CD14-positive monocyte (primary cell): ENCODE data around the gene RCAN3. TPM values are rescaled to one million over a fixed set of nuclear protein-coding genes. Genes with fewer than 3 reads are reported as not detected.

Source experiments
- DNase-seq, 3 donors: peaks; one replicate each; pipeline ENCODE4 v3.0.0-alpha.2; 2011 to 2022
- H2AFZ ChIP-seq: 2 replicates; pipeline ENCODE4 v1.6.0; 2012; ENCODE audit warnings: mild to moderate bottlenecking, low read depth, low read length, inconsistent platforms; ENCODE audit not compliant: insufficient read depth, poor library complexity, severe bottlenecking
- H3K27ac ChIP-seq, 2 donors: 1 replicate in 1 of 2; 2 replicates in 1 of 2; pipeline ENCODE4 v1.5.1; 2012 to 2013; ENCODE audit warnings: low read length in 2 of 2, control low read depth in 1 of 2, inconsistent platforms in 1 of 2, low read depth in 1 of 2, mild to moderate bottlenecking in 1 of 2
- H3K27me3 ChIP-seq, 2 donors: one replicate each; pipeline versions ENCODE4 v1.6.0 to v1.6.1; 2011 to 2013; ENCODE audit warnings: low read length in 2 of 2; ENCODE audit not compliant: control insufficient read depth in 2 of 2, insufficient read depth in 2 of 2
- H3K36me3 ChIP-seq, 2 donors: replicated peaks in 1 of 2; 1 replicate in 1 of 2; 2 replicates in 1 of 2; pipeline versions ENCODE4 v1.5.1 to v1.6.1; 2012 to 2013; ENCODE audit warnings: low read length in 2 of 2, control low read depth in 1 of 2, inconsistent platforms in 1 of 2, mild to moderate bottlenecking in 1 of 2; ENCODE audit not compliant: insufficient read depth in 2 of 2, control insufficient read depth in 1 of 2
- H3K4me1 ChIP-seq, 2 donors: 1 replicate in 1 of 2; 2 replicates in 1 of 2; pipeline versions ENCODE4 v1.5.1 to v1.6.1; 2012 to 2013; ENCODE audit warnings: low read length in 2 of 2, control low read depth in 1 of 2, inconsistent platforms in 1 of 2, mild to moderate bottlenecking in 1 of 2, moderate library complexity in 1 of 2; ENCODE audit not compliant: insufficient read depth in 2 of 2, control insufficient read depth in 1 of 2
- H3K4me2 ChIP-seq: replicated peaks from 2 replicates; pipeline ENCODE3; 2012; ENCODE audit warnings: low read length, moderate library complexity, mild to moderate bottlenecking; ENCODE audit not compliant: poor library complexity, severe bottlenecking; ENCODE audit errors: extremely low read depth
- H3K4me3 ChIP-seq, 3 experiments: fragments of 200-600 bp in 1 of 3; sonication (generic) in 1 of 3; replicated peaks in 1 of 3; 1 replicate in 2 of 3; 2 replicates in 1 of 3; pipeline ENCODE4 v1.5.1; 2011 to 2013; ENCODE audit warnings: low read length in 3 of 3, mild to moderate bottlenecking in 3 of 3, control low read depth in 2 of 3, low read depth in 2 of 3, inconsistent platforms in 1 of 3, moderate library complexity in 1 of 3
- H3K79me2 ChIP-seq: 2 replicates; pipeline ENCODE4 v1.6.0; 2012; ENCODE audit warnings: mild to moderate bottlenecking, control low read depth, inconsistent platforms, low read length, moderate library complexity; ENCODE audit not compliant: insufficient read depth
- H3K9ac ChIP-seq: 2 replicates; pipeline ENCODE4 v1.6.0; 2017; ENCODE audit warnings: low read length, mild to moderate bottlenecking; ENCODE audit not compliant: insufficient read depth, poor library complexity, severe bottlenecking
- H3K9me3 ChIP-seq, 2 donors: replicated peaks in 1 of 2; 1 replicate in 1 of 2; 2 replicates in 1 of 2; pipeline versions ENCODE4 v1.5.1 to v1.6.1; 2012 to 2013; ENCODE audit warnings: low read length in 2 of 2, control low read depth in 1 of 2; ENCODE audit not compliant: control insufficient read depth in 1 of 2, insufficient read depth in 1 of 2
- H4K20me1 ChIP-seq: 2 replicates; pipeline ENCODE4 v1.6.0; 2012; ENCODE audit warnings: mild to moderate bottlenecking, low read length, control low read depth, moderate library complexity; ENCODE audit not compliant: insufficient read depth
- H3K27ac Mint-ChIP-seq, 7 donors: one replicate each; pipeline ENCODE4 v1.8.0; 2020; ENCODE audit warnings: mild to moderate bottlenecking in 7 of 7, mixed read lengths in 7 of 7, moderate library complexity in 6 of 7, inconsistent platforms in 2 of 7
- H3K27me3 Mint-ChIP-seq, 3 donors: one replicate each; pipeline ENCODE4 v1.8.0; 2021 to 2022; ENCODE audit warnings: low read depth in 3 of 3, mild to moderate bottlenecking in 3 of 3, mixed read lengths in 3 of 3, moderate library complexity in 3 of 3, inconsistent platforms in 1 of 3
- H3K36me3 Mint-ChIP-seq, 2 donors: one replicate each; pipeline ENCODE4 v1.8.0; 2020; ENCODE audit warnings: mixed read lengths in 2 of 2, inconsistent platforms in 1 of 2, mild to moderate bottlenecking in 1 of 2
- H3K4me1 Mint-ChIP-seq: one replicate; pipeline ENCODE4 v1.8.0; 2020; ENCODE audit warnings: mild to moderate bottlenecking, mixed read lengths
- H3K4me3 Mint-ChIP-seq, 2 donors: one replicate each; pipeline ENCODE4 v1.8.0; 2020; ENCODE audit warnings: mild to moderate bottlenecking in 2 of 2, mixed read lengths in 2 of 2, moderate library complexity in 1 of 2
- H3K9me3 Mint-ChIP-seq, 7 donors: one replicate each; pipeline ENCODE4 v1.8.0; 2020 to 2022; ENCODE audit warnings: mixed read lengths in 7 of 7, mild to moderate bottlenecking in 6 of 7, moderate library complexity in 6 of 7, inconsistent platforms in 2 of 7
- CTCF ChIP-seq: fragments of 200-600 bp; IDR thresholded peaks from one replicate; pipeline ENCODE4 v1.8.0; 2022; ENCODE audit warnings: antibody characterized with exemption, mild to moderate bottlenecking
- WGBS: methylation state at CpG from one replicate; pipeline ENCODE4 v1.1.5; 2013; ENCODE audit warnings: missing lambda C conversion rate; ENCODE audit not compliant: insufficient coverage; 5-methylcytosine and 5-hydroxymethylcytosine counted together
- intact Hi-C, 2 donors: fragments of 100-400 bp; cut with micrococcal nuclease; formaldehyde crosslinking; loops; one replicate each; pipeline versions ENCODE4 v1.15.0 to v1.15.1; 2023
- polyA plus RNA-seq, 3 donors: library from polyadenylated mRNA; depleted of rRNA in 1 of 3; unstranded in 2 of 3; stranded (reverse) in 1 of 3; fragments of 300-500 nt in 2 of 3; fragments of >200 nt in 1 of 3; fragmentation: Illumina TruSeq in 2 of 3; gene quantifications; 1 replicate in 2 of 3; 2 replicates in 1 of 3; pipeline ENCODE4 v1.2.3, GENCODE V29; 2012 to 2021

Gene RCAN3
- polyA plus RNA-seq, 3 donors: 7.1 to 9.1 (median 8.8) TPM

GRCh38 chr1:24564695-24565094 is 62.1 kb downstream of the RCAN3 start:
- DNase-seq: no peak
- H3K27ac Mint-ChIP-seq: no peak overlapping the region

GRCh38 chr1:24566236-24566867 is 63.7 kb downstream of the RCAN3 start:
- Histone ChIP-seq H3K36me3 (no peaks in the 10 kb centered on the region), H2AFZ (no peak overlapping the region), H3K27me3 (no peaks in the 10 kb centered on the region), H4K20me1 (no peaks in the 10 kb centered on the region), H3K9me3 (no peaks in the 10 kb centered on the region), H3K4me1 (no peaks in the 10 kb centered on the region), H3K4me3 (no peak overlapping the region), H3K9ac (no peak overlapping the region), H3K27ac (no peak overlapping the region), H3K4me2 (no peak overlapping the region), H3K79me2 (no peaks in the 10 kb centered on the region)
- TF ChIP-seq CTCF: no peak
- no peaks in the 10 kb centered on the region for H3K36me3 Mint-ChIP-seq
- no peaks in the 10 kb centered on the region for H3K9me3 Mint-ChIP-seq
- no peak overlapping the region for H3K27ac Mint-ChIP-seq
- intact Hi-C loops: no loop called here
- peaks cover 8% of the 10 kb centered on the region for H3K4me1 Mint-ChIP-seq
- H3K27me3 Mint-ChIP-seq: peaks cover 5 to 7% (median 6%) of the 10 kb centered on the region in 3 donors
- WGBS: 93% methylated on average over 2 of the region's 3 CpGs
- no peak for DNase-seq
- peak overlapping the region in 1 of 2 donors; percentile 34 for H3K4me3 Mint-ChIP-seq

More at GRCh38 chr1:24564695-24565094, 62.1 kb downstream of the RCAN3 start:
- no peaks in the 10 kb centered on the region for H3K36me3 ChIP-seq
- H3K9me3 ChIP-seq: no peaks in the 10 kb centered on the region
- Mint-ChIP-seq H3K36me3 (no peaks in the 10 kb centered on the region), H3K9me3 (no peaks in the 10 kb centered on the region), H3K4me3 (no peak overlapping the region), H3K27me3 (peaks cover 5 to 7% (median 6%) of the 10 kb centered on the region in 3 donors), H3K4me1 (peaks cover 8% of the 10 kb centered on the region)
- no peaks in the 10 kb centered on the region for H3K27me3 ChIP-seq
- no peaks in the 10 kb centered on the region for H4K20me1 ChIP-seq
- no CpG with 5 or more reads among the region's 2 CpGs for WGBS
- H3K27ac ChIP-seq: no peak overlapping the region
- no peak overlapping the region for H3K4me3 ChIP-seq
- no peaks in the 10 kb centered on the region for H3K79me2 ChIP-seq
- H3K4me1 ChIP-seq: no peaks in the 10 kb centered on the region
- H3K4me2 ChIP-seq: no peak overlapping the region
- intact Hi-C loops: no loop called here
- no peak for TF ChIP-seq CTCF
- no peak overlapping the region for H3K9ac ChIP-seq
- no peak overlapping the region for H2AFZ ChIP-seq
